Measurements from ENCODE around the gene CFAP100.

- TF ChIP-seq CTCF (IDR thresholded peaks at IDR 0.05 in 2 of 3, conservative IDR thresholded peaks at IDR 0.05 in 1 of 3; ENCODE audit: control insufficient read depth in 2 of 3, extremely low read depth in 1 of 3, insufficient read depth in 1 of 3, low read depth in 3 of 3, low read length in 3 of 3) (no peak), EP300 (IDR thresholded peaks at IDR 0.05; ENCODE audit: borderline replicate concordance in 1 of 2, control insufficient read depth in 1 of 2, low read depth in 2 of 2, low read length in 2 of 2) (no peak), POLR2AphosphoS5 (IDR thresholded peaks at IDR 0.05; ENCODE audit: low read length) (no peak), CBX5 (IDR thresholded peaks at IDR 0.05; ENCODE audit: low read depth) (no peak), FOXK2 (IDR thresholded peaks at IDR 0.05) (no peak)
Observed at GRCh38 chr3:126354776-126355175, 39.9 kb upstream of the CFAP100 start.

All from GM12878 (cell line).